ENCODE measurements around the gene PRKAG2.

PRKAG2 gene

GRCh38 chr7:151850491-151851124 lies 26.3 kb downstream of the PRKAG2 start:
- TF ChIP-seq, protein P1, sequence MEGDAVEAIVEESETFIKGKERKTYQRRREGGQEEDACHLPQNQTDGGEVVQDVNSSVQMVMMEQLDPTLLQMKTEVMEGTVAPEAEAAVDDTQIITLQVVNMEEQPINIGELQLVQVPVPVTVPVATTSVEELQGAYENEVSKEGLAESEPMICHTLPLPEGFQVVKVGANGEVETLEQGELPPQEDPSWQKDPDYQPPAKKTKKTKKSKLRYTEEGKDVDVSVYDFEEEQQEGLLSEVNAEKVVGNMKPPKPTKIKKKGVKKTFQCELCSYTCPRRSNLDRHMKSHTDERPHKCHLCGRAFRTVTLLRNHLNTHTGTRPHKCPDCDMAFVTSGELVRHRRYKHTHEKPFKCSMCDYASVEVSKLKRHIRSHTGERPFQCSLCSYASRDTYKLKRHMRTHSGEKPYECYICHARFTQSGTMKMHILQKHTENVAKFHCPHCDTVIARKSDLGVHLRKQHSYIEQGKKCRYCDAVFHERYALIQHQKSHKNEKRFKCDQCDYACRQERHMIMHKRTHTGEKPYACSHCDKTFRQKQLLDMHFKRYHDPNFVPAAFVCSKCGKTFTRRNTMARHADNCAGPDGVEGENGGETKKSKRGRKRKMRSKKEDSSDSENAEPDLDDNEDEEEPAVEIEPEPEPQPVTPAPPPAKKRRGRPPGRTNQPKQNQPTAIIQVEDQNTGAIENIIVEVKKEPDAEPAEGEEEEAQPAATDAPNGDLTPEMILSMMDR (IDR thresholded peaks at IDR 0.05; ENCODE audit: insufficient read depth, low read depth, low read length, missing control alignments): no peak
- no peak overlapping the region for H3K4me3 ChIP-seq (ENCODE audit: low read length)
- no peak for DNase-seq (ENCODE audit: low read depth)

- no peak for DNase-seq (ENCODE audit: low read depth)
- H3K4me3 ChIP-seq (ENCODE audit: low read length): no peak overlapping the region
- TF ChIP-seq, protein P1 (IDR thresholded peaks at IDR 0.05; ENCODE audit: insufficient read depth, low read depth, low read length, missing control alignments): no peak
Observed at GRCh38 chr7:151849879-151850260, 27.0 kb downstream of the PRKAG2 start.

DNA sequence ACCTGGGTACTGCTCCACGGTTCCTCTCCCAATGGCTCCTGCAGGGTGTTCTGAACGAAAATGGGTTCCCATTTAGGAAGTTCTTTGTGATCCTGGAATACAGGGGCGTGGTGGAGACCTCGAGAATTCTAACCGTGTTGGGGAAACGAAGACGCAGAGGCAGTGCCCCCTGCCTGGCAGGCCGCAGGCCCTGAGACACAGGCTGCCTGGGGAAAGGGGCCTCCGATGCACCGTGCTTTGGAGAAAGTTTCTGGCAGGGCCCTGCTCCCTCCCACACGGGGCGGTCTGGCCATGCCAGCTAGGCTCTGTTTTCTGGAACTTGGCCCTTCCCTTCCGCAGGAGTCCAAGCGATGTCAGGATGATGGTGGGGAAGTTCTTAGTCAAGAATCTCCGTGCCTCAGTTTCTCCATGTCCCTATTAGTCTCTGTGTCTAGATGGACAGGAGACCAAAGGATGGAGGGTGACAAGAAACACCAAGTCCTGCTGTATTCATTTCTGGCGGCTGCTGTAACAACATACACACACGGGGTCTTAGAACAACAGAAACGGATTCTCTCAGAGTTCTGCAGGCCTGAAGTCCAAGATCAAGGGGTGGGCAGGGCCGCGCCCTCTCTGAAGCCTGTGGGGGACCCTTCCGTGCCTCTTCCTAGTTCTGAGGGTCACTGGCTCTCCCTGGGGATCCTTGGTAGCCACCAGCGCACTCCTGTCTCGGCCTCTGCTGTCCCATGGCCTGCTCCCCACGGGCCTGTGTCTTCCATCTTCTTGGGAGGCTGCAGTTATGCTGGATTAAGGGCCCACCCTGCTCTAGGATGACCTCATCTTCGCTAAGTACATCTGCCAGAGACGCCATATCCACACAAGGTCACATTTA lies 27.7 kb downstream of the PRKAG2 start:
- no peak for DNase-seq (ENCODE audit: low read depth)
- no peak overlapping the region for H3K4me3 ChIP-seq (ENCODE audit: low read length)
- TF ChIP-seq, protein P1 (IDR thresholded peaks at IDR 0.05; ENCODE audit: insufficient read depth, low read depth, low read length, missing control alignments): no peak

- DNase-seq (ENCODE audit: low read depth): peak; percentile 29
- no peak overlapping the region for H3K4me3 ChIP-seq (ENCODE audit: low read length)
- TF ChIP-seq, protein P1 (IDR thresholded peaks at IDR 0.05; ENCODE audit: insufficient read depth, low read depth, low read length, missing control alignments): no peak
Observed at GRCh38 chr7:151847681-151848081, 29.2 kb downstream of the PRKAG2 start.

DNA sequence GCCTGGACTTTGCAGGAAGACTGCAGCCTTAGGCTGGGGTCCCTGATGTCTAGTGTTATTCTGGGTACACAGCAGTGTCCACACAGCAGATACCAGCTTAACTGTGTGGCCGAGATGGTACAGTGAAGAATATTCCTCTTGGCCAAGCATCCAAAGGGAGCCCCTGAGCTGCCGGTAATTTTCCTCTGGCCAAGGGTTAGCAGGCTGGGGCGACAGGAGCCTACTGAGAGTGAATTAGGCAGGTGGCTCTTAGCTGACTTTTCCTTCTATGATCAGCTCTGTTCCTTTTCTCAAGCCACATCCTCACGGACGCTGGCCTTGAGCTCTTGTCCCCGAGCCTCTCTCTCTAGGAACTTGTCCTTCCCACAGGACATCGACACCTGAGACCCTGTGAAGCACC lies 29.8 kb downstream of the PRKAG2 start:
- no peak for DNase-seq (ENCODE audit: low read depth)
- H3K4me3 ChIP-seq (ENCODE audit: low read length): no peak overlapping the region
- TF ChIP-seq, protein P1 (IDR thresholded peaks at IDR 0.05; ENCODE audit: insufficient read depth, low read depth, low read length, missing control alignments): no peak

DNA sequence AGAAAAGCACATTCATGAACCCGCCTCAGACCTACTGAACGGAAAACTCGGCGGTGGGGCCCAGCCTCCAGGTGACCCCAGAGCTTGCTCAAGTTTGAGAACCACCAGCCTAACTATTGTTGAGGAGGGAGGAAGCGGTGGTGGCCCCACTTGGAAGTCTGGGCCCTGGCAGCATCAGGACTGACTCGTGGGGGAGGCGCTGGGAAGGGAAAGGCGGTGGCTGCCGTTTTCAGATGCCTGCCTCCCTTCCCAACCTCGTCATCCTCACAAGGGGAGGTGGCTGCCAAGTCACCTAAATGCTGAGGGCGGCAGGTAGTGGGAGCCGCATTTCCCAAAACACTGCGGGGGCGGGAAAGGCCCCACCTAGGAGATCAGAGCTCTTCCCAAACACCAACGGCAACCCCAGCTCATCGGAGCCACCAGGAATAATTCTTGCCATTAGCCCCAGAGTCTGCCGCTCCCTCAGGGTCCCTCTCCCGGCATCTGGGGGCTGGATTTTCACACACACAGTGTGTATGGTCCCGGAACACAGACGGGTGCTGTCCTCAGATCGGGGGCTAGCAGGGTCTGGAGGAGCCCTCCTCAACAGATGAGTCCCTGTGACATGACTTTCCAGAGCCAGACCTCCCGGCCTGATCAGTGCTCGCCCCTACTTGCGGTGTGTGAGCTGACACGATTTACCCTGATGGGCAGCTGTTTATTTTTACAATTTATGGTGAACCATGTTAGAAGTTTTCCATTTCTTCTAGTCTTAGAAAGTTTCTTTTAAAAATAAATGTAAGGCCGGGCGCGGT lies 31.3 kb downstream of the PRKAG2 start:
- H3K4me3 ChIP-seq (ENCODE audit: low read length): no peak overlapping the region

More for the DNA sequence above, 31.3 kb downstream of the PRKAG2 start:
- TF ChIP-seq, protein P1 (IDR thresholded peaks at IDR 0.05; ENCODE audit: insufficient read depth, low read depth, low read length, missing control alignments): no peak
- DNase-seq (ENCODE audit: low read depth): no peak
